Testis (tissue), 2 donors: ENCODE results near the gene ZNF274.

Experiments
- POLR2A ChIP-seq: fragments of 450-650 bp; IDR thresholded peaks from one replicate; pipeline ENCODE4 v1.6.1; 2017; ENCODE audit warnings: antibody characterized with exemption, mild to moderate bottlenecking, moderate library complexity
- TF ChIP-seq, protein P1 (sequence below), 3 experiments: fragments of 450-650 bp in 2 of 3; fragments of 200-600 bp in 1 of 3; sonication (generic) in 1 of 3; IDR thresholded peaks; one replicate each; pipeline ENCODE4 v1.5.1; 2016 to 2019; ENCODE audit warnings: antibody characterized with exemption in 3 of 3, mild to moderate bottlenecking in 2 of 3, moderate library complexity in 1 of 3

DNA sequence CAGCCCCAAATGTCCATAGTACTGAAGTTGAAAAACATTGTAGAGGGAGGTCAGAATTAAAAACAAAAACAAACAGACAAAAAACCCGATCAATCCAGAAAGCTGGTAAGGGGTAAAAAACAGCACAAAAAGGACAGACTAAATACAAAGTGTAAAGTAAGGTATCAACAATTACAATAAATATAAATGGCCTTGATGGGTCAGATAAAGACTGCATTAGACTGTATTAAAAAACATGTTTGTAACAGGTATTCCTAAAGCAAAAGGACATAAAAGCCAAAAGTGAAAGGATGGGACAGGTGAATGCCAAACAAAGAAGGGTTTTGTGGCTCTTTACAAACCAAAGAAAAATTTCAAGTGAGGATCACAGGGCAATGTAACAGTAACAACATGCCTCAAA is 48.6 kb upstream of the ZNF274 start:
- TF ChIP-seq, protein P1, sequence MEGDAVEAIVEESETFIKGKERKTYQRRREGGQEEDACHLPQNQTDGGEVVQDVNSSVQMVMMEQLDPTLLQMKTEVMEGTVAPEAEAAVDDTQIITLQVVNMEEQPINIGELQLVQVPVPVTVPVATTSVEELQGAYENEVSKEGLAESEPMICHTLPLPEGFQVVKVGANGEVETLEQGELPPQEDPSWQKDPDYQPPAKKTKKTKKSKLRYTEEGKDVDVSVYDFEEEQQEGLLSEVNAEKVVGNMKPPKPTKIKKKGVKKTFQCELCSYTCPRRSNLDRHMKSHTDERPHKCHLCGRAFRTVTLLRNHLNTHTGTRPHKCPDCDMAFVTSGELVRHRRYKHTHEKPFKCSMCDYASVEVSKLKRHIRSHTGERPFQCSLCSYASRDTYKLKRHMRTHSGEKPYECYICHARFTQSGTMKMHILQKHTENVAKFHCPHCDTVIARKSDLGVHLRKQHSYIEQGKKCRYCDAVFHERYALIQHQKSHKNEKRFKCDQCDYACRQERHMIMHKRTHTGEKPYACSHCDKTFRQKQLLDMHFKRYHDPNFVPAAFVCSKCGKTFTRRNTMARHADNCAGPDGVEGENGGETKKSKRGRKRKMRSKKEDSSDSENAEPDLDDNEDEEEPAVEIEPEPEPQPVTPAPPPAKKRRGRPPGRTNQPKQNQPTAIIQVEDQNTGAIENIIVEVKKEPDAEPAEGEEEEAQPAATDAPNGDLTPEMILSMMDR (IDR thresholded peaks at IDR 0.05) = no peak
- TF ChIP-seq POLR2A = no peak
